HCT116 (cell line): ENCODE measurements around the gene DPH1.

Experiments used
- JUND ChIP-seq: IDR thresholded peaks from 2 replicates; pipeline ENCODE4 v1.6.1; 2012
- RAD21 ChIP-seq: IDR thresholded peaks from 2 replicates; pipeline ENCODE4 v1.6.1; 2012; ENCODE audit warnings: low read depth, mild to moderate bottlenecking
- SP1 ChIP-seq: IDR thresholded peaks from 2 replicates; pipeline ENCODE4 v1.6.1; 2012; ENCODE audit warnings: low read depth
- TF ChIP-seq, protein P1 (sequence below), 3 experiments: fragments of 200-600 bp in 1 of 3; sonication (generic) in 1 of 3; IDR thresholded peaks in 2 of 3; conservative IDR thresholded peaks in 1 of 3; 2 replicates each; pipeline ENCODE4 v1.5.1; 2012 to 2017; ENCODE audit warnings: low read depth in 2 of 3, low read length in 2 of 3, antibody characterized with exemption in 1 of 3, borderline replicate concordance in 1 of 3, control low read depth in 1 of 3, mild to moderate bottlenecking in 1 of 3, mixed read lengths in 1 of 3, mixed run types in 1 of 3, moderate library complexity in 1 of 3; ENCODE audit not compliant: insufficient read depth in 1 of 3

GRCh38 chr17:1986783-1987451, 43.0 kb upstream of the DPH1 start:
- TF ChIP-seq, protein P1, sequence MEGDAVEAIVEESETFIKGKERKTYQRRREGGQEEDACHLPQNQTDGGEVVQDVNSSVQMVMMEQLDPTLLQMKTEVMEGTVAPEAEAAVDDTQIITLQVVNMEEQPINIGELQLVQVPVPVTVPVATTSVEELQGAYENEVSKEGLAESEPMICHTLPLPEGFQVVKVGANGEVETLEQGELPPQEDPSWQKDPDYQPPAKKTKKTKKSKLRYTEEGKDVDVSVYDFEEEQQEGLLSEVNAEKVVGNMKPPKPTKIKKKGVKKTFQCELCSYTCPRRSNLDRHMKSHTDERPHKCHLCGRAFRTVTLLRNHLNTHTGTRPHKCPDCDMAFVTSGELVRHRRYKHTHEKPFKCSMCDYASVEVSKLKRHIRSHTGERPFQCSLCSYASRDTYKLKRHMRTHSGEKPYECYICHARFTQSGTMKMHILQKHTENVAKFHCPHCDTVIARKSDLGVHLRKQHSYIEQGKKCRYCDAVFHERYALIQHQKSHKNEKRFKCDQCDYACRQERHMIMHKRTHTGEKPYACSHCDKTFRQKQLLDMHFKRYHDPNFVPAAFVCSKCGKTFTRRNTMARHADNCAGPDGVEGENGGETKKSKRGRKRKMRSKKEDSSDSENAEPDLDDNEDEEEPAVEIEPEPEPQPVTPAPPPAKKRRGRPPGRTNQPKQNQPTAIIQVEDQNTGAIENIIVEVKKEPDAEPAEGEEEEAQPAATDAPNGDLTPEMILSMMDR (IDR thresholded peaks at IDR 0.05 in 2 of 3, conservative IDR thresholded peaks at IDR 0.05 in 1 of 3; ENCODE audit: borderline replicate concordance in 1 of 3, insufficient read depth in 1 of 3, low read depth in 2 of 3, low read length in 2 of 3): no peak
- TF ChIP-seq SP1 (no peak), JUND (no peak), RAD21 (no peak)
